Adrenal gland (tissue), 12 donors: ENCODE results near the gene UBTF. TPM values are rescaled to one million over a fixed set of nuclear protein-coding genes. Genes with fewer than 3 reads are reported as not detected.

ENCODE experiments used
- DNase-seq, 7 donors: peaks; one replicate each; pipeline ENCODE4 v3.0.0-alpha.2; 2019 to 2020
- H3K27ac ChIP-seq, 5 donors: fragments of 200-600 bp; sonication (generic) in 4 of 5; 1 replicate in 3 of 5; 2 replicates in 2 of 5; pipeline versions ENCODE4 v1.5.1 to v1.8.0; 2016 to 2020; ENCODE audit warnings: mild to moderate bottlenecking in 1 of 5
- H3K27me3 ChIP-seq: fragments of 200-600 bp; 2 replicates; pipeline ENCODE4 v1.8.0; 2021
- H3K36me3 ChIP-seq, 2 donors: fragments of 200-600 bp; replicated peaks in 1 of 2; 1 replicate in 1 of 2; 2 replicates in 1 of 2; pipeline versions ENCODE4 v1.5.1 to v1.8.0; 2018 to 2022
- H3K4me1 ChIP-seq, 2 donors: fragments of 200-600 bp; replicated peaks in 1 of 2; 1 replicate in 1 of 2; 2 replicates in 1 of 2; pipeline versions ENCODE4 v1.5.1 to v1.8.0; 2018 to 2021
- H3K4me3 ChIP-seq, 4 donors: fragments of 200-600 bp; sonication (generic) in 3 of 4; one replicate each; pipeline ENCODE4 v1.5.1; 2016 to 2018
- H3K9me3 ChIP-seq, 3 donors: fragments of 200-600 bp; sonication (generic) in 1 of 3; replicated peaks in 1 of 3; 1 replicate in 2 of 3; 2 replicates in 1 of 3; pipeline versions ENCODE4 v1.5.1 to v1.8.0; 2016 to 2021
- CTCF ChIP-seq, 6 experiments: fragments of 450-650 bp in 4 of 6; fragments of 200-600 bp in 2 of 6; sonication (generic) in 1 of 6; IDR thresholded peaks; 1 replicate in 5 of 6; 2 replicates in 1 of 6; pipeline versions ENCODE4 v1.5.1 to v1.8.0; 2016 to 2021; ENCODE audit warnings: antibody characterized with exemption in 6 of 6, mild to moderate bottlenecking in 2 of 6, moderate library complexity in 1 of 6
- POLR2A ChIP-seq, 2 donors: fragments of 450-650 bp; IDR thresholded peaks; one replicate each; pipeline ENCODE4 v1.6.1; 2017; ENCODE audit warnings: antibody characterized with exemption in 2 of 2, mild to moderate bottlenecking in 2 of 2, moderate library complexity in 1 of 2
- WGBS, 4 donors: extraction: QIAGEN DNeasy Blood & Tissue Kit in 2 of 4; methylation state at CpG; one replicate each; pipeline versions ENCODE4 v1.1.5 to v1.1.7; 2013 to 2017; 5-methylcytosine and 5-hydroxymethylcytosine counted together
- intact Hi-C, 2 donors: fragments of 100-400 bp; cut with DNase I; formaldehyde crosslinking; loops; one replicate each; pipeline versions ENCODE4 v1.14.1 to v1.15.0; 2022 to 2023
- polyA plus RNA-seq, 3 donors: library from polyadenylated mRNA; stranded (reverse); fragments of 200-250 nt in 2 of 3; fragments of 350-450 nt in 1 of 3; fragmentation: Illumina TruSeq in 1 of 3; extraction: RNeasy Lipid Tissue Mini Kit (QIAGEN cat#74804) in 1 of 3; gene quantifications; one replicate each; pipeline ENCODE4 v1.2.3, GENCODE V29; 2013 to 2014
- total RNA-seq, 9 donors: library from RNA; depleted of rRNA in 4 of 9; stranded (reverse); fragments of >200 nt in 4 of 9; fragments of 120-200 nt in 1 of 9; fragmentation: NEBNext Ultra II Directional in 1 of 9; extraction: Animal tissue kit (Norgen Biotek cat#: 25700) in 1 of 9; gene quantifications; one replicate each; pipeline versions ENCODE4 v1.1.0 to v1.2.4, GENCODE V29; 2013 to 2023
- donor health status: healthy with polysubstance abuse.
- donor health status: Bipolar disorder and iron deficiency.
- donor health status: DM: yes; HTN: yes; CAD: no.
- donor health status: DM: no; HTN: no; CAD: no.
- donor health status: DM: no; HTN: no; CAD: no.
- donor health status: DM: yes; HTN: yes; CAD: no.

Gene UBTF
- total and polyA plus RNA-seq, 12 donors: 37.1 to 92.6 (median 64.3) TPM

GRCh38 chr17:44177640-44178039, 41.8 kb downstream of the UBTF start:
- H3K9me3 ChIP-seq: no peaks in the 10 kb centered on the region
- H3K4me1 ChIP-seq: no peaks in the 10 kb centered on the region
- peaks cover 0 to 17% of the 10 kb centered on the region in 2 donors for H3K36me3 ChIP-seq
- no peak overlapping the region for H3K27ac ChIP-seq
- intact Hi-C loops: no loop called here
- no peak overlapping the region for H3K4me3 ChIP-seq
- 90 to 100% (median 94%) methylated on average over 3 to 4 of the region's 4 CpGs for WGBS, 4 donors
- H3K27me3 ChIP-seq: no peaks in the 10 kb centered on the region
- DNase-seq: no peak
- no peak for TF ChIP-seq POLR2A (IDR thresholded peaks at IDR 0.05)
- TF ChIP-seq CTCF (IDR thresholded peaks at IDR 0.05): no peak

GRCh38 chr17:44176671-44177501, 42.6 kb downstream of the UBTF start:
- WGBS, 4 donors: 85 to 92% (median 91%) methylated on average over 8 to 54 of the region's 54 CpGs
- H3K9me3 ChIP-seq: no peaks in the 10 kb centered on the region
- no peak overlapping the region for H3K4me3 ChIP-seq
- H3K4me1 ChIP-seq: peaks cover 0 to 7% of the 10 kb centered on the region in 2 donors
- intact Hi-C loops: no loop called here
- no peak for DNase-seq
- TF ChIP-seq CTCF (IDR thresholded peaks at IDR 0.05) (no peak), POLR2A (IDR thresholded peaks at IDR 0.05) (no peak)
- no peaks in the 10 kb centered on the region for H3K27me3 ChIP-seq
- peaks cover 0 to 10% of the 10 kb centered on the region in 2 donors for H3K36me3 ChIP-seq
- no peak overlapping the region for H3K27ac ChIP-seq

DNA sequence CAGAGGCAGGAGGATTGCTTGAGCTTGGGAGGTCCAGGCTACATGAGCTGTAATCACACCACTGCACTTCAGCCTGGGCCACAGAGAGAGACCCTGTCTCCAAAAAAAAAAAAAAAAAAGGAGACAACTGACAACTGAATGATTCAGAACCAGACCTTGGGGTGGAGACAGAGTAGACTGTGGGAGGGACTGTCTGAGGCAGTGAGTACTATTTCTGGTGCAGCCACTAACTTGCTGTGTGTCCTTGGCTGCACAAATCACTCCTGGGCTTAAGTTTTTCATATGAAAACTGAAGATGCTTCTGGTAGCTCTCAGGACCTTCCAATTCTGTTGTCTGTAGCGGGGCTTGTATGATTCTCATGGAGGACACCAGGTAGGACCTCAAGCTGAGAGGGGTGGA, 43.2 kb downstream of the UBTF start:
- WGBS, 4 donors: 71 to 83% (median 78%) methylated on average over 1 of the region's 1 CpG
- no peak for DNase-seq
- TF ChIP-seq POLR2A (IDR thresholded peaks at IDR 0.05) (no peak), CTCF (IDR thresholded peaks at IDR 0.05) (no peak)
- peaks cover 0 to 8% of the 10 kb centered on the region in 2 donors for H3K4me1 ChIP-seq
- intact Hi-C loops: no loop called here
- no peaks in the 10 kb centered on the region for H3K9me3 ChIP-seq
- H3K36me3 ChIP-seq: peaks cover 0 to 5% of the 10 kb centered on the region in 2 donors
- no peak overlapping the region for H3K27ac ChIP-seq
- no peaks in the 10 kb centered on the region for H3K27me3 ChIP-seq
- no peak overlapping the region for H3K4me3 ChIP-seq

GRCh38 chr17:44174427-44174826, 45.0 kb downstream of the UBTF start:
- Histone ChIP-seq H3K9me3 (no peaks in the 10 kb centered on the region), H3K4me1 (peaks cover 0 to 18% of the 10 kb centered on the region in 2 donors), H3K27me3 (no peaks in the 10 kb centered on the region), H3K36me3 (peaks cover 0 to 5% of the 10 kb centered on the region in 2 donors), H3K27ac (no peak overlapping the region), H3K4me3 (no peak overlapping the region)
- 92 to 100% (median 97%) methylated on average over 2 of the region's 2 CpGs for WGBS, 4 donors
- no peak for TF ChIP-seq CTCF (IDR thresholded peaks at IDR 0.05)
- no peak for TF ChIP-seq POLR2A (IDR thresholded peaks at IDR 0.05)
- no peak for DNase-seq
- intact Hi-C loops: no loop called here
